IMR-90 (cell line): ENCODE results near the gene SIK3. TPM values are rescaled to one million over a fixed set of nuclear protein-coding genes. Genes with fewer than 3 reads are reported as not detected.
A peak's percentile ranks its signal among the peaks of the same experiment; 100 is the strongest.

ENCODE experiments used
- ATAC-seq: fragments of 200-7000 bp; cut with Tn5 transposase; 2 replicates; pipeline ENCODE4 v1.9.1; 2020; ENCODE audit warnings: low read depth, mild to moderate bottlenecking, moderate library complexity
- BruUV-seq: library from RNA; stranded (reverse); fragments of 400-500 nt; replicated peaks from 2 replicates; lab custom pipeline; 2021; lab: Mats Ljungman, UMichigan
- CTCF ChIA-PET: fragments of 300-600 bp; formaldehyde crosslinking; extraction: SDS; loops from one replicate; lab custom pipeline; 2021; ENCODE audit warnings: antibody characterized with exemption; lab: Yijun Ruan, JAX
- POLR2A ChIA-PET: fragments of 300-600 bp; sonication (Branson Sonifier 250); formaldehyde crosslinking; loops from one replicate; lab custom pipeline; 2022; ENCODE audit warnings: antibody characterized with exemption; ENCODE audit not compliant: unreplicated experiment; lab: Charles Lee
- DNase-seq: peaks from one replicate; pipeline ENCODE4 v3.0.0; 2013
- H2AFZ ChIP-seq: replicated peaks from 2 replicates; pipeline ENCODE3; 2013; ENCODE audit warnings: low read length, mild to moderate bottlenecking; ENCODE audit not compliant: poor library complexity
- H2AK5ac ChIP-seq: 2 replicates; pipeline ENCODE4 v1.6.1; 2013; ENCODE audit warnings: low read depth, low read length, inconsistent platforms
- H2AK9ac ChIP-seq: replicated peaks from 2 replicates; pipeline ENCODE3; 2013; ENCODE audit warnings: mild to moderate bottlenecking, low read depth, low read length, moderate library complexity; ENCODE audit not compliant: poor library complexity
- H2BK120ac ChIP-seq: 2 replicates; pipeline ENCODE4 v1.6.1; 2013; ENCODE audit warnings: low read depth, low read length, inconsistent platforms
- H2BK15ac ChIP-seq: 3 replicates; pipeline ENCODE4 v1.6.1; 2013; ENCODE audit warnings: low read depth, low read length, inconsistent platforms
- H2BK20ac ChIP-seq: 2 replicates; pipeline ENCODE4 v1.6.1; 2013; ENCODE audit warnings: low read depth, mild to moderate bottlenecking, inconsistent platforms, low read length, moderate library complexity
- H2BK5ac ChIP-seq: 2 replicates; pipeline ENCODE4 v1.6.1; 2013; ENCODE audit warnings: mild to moderate bottlenecking, low read depth, low read length, inconsistent platforms; ENCODE audit not compliant: poor library complexity, severe bottlenecking
- H3K14ac ChIP-seq: replicated peaks from 2 replicates; pipeline ENCODE4 v1.6.1; 2013; ENCODE audit warnings: low read depth, low read length, inconsistent platforms
- H3K18ac ChIP-seq: 2 replicates; pipeline ENCODE4 v1.6.1; 2013; ENCODE audit warnings: low read depth, low read length, control low read depth
- H3K23ac ChIP-seq: 2 replicates; pipeline ENCODE4 v1.6.1; 2013; ENCODE audit warnings: low read depth, low read length, inconsistent platforms
- H3K27ac ChIP-seq: 2 replicates; pipeline ENCODE4 v1.5.1; 2013; ENCODE audit warnings: mild to moderate bottlenecking, control low read depth, low read length; ENCODE audit not compliant: insufficient read depth
- H3K27me3 ChIP-seq: 2 replicates; pipeline ENCODE4 v1.6.1; 2013; ENCODE audit warnings: low read length; ENCODE audit not compliant: control insufficient read depth, insufficient read depth
- H3K36me3 ChIP-seq: 2 replicates; pipeline ENCODE4 v1.6.1; 2013; ENCODE audit warnings: low read length, mixed read lengths; ENCODE audit not compliant: control insufficient read depth, insufficient read depth
- H3K4ac ChIP-seq: 2 replicates; pipeline ENCODE4 v1.6.1; 2013; ENCODE audit warnings: low read depth, low read length, inconsistent platforms
- H3K4me1 ChIP-seq: 2 replicates; pipeline ENCODE4 v1.6.1; 2013; ENCODE audit warnings: low read length, mixed read lengths; ENCODE audit not compliant: control insufficient read depth, insufficient read depth
- H3K4me2 ChIP-seq: 2 replicates; pipeline ENCODE4 v1.6.1; 2013; ENCODE audit warnings: low read depth, mild to moderate bottlenecking, control low read depth, low read length, moderate library complexity
- H3K4me3 ChIP-seq: 2 replicates; pipeline ENCODE4 v1.5.1; 2013; ENCODE audit warnings: low read depth, mild to moderate bottlenecking, control low read depth, low read length, moderate library complexity; ENCODE audit not compliant: insufficient read depth
- H3K56ac ChIP-seq: 2 replicates; pipeline ENCODE4 v1.6.1; 2013; ENCODE audit warnings: low read length, inconsistent platforms; ENCODE audit not compliant: insufficient read depth; ENCODE audit errors: extremely low read depth
- H3K79me1 ChIP-seq, 2 experiments: 2 replicates each; pipeline ENCODE4 v1.6.1; 2013; ENCODE audit warnings: low read length in 2 of 2, inconsistent platforms in 1 of 2, low read depth in 1 of 2
- H3K9ac ChIP-seq: 2 replicates; pipeline ENCODE4 v1.6.1; 2013; ENCODE audit warnings: low read depth, low read length, control low read depth
- H3K9me1 ChIP-seq: 2 replicates; pipeline ENCODE4 v1.6.1; 2013; ENCODE audit warnings: low read length, inconsistent platforms; ENCODE audit not compliant: insufficient read depth
- H3K9me3 ChIP-seq: 2 replicates; pipeline ENCODE4 v1.6.1; 2013; ENCODE audit warnings: low read length; ENCODE audit not compliant: control insufficient read depth, insufficient read depth
- H4K20me1 ChIP-seq: 2 replicates; pipeline ENCODE4 v1.6.1; 2013; ENCODE audit warnings: low read length, inconsistent platforms; ENCODE audit not compliant: insufficient read depth
- H4K5ac ChIP-seq: 2 replicates; pipeline ENCODE4 v1.6.1; 2013; ENCODE audit warnings: mild to moderate bottlenecking, low read depth, low read length, control low read depth
- H4K8ac ChIP-seq, 2 experiments: 2 replicates each; pipeline ENCODE4 v1.6.1; 2013; ENCODE audit warnings: low read depth in 2 of 2, low read length in 2 of 2, control low read depth in 1 of 2, inconsistent platforms in 1 of 2
- H4K91ac ChIP-seq: 2 replicates; pipeline ENCODE4 v1.6.1; 2013; ENCODE audit warnings: low read depth, low read length, inconsistent platforms; ENCODE audit not compliant: insufficient read depth
- BHLHE40 ChIP-seq: fragments of 150-350 bp; IDR thresholded peaks from 2 replicates; pipeline ENCODE4 v1.6.1; 2016; ENCODE audit warnings: mild to moderate bottlenecking, low read depth, low read length
- FOS ChIP-seq: fragments of 150-350 bp; IDR thresholded peaks from 2 replicates; pipeline ENCODE4 v1.6.1; 2016; ENCODE audit warnings: low read depth, low read length
- MXI1 ChIP-seq: IDR thresholded peaks from 2 replicates; pipeline ENCODE4 v1.6.1; 2012; ENCODE audit warnings: low read depth, mild to moderate bottlenecking, low read length, moderate library complexity, borderline replicate concordance
- POLR2A ChIP-seq: IDR thresholded peaks from 2 replicates; pipeline ENCODE4 v1.6.1; 2012; ENCODE audit warnings: mild to moderate bottlenecking, low read depth, low read length
- WGBS, 2 experiments: methylation state at CpG; one replicate each; pipeline versions ENCODE4 v1.1.5 to v1.1.7; 2013; ENCODE audit warnings: missing lambda C conversion rate in 2 of 2; ENCODE audit not compliant: insufficient read length in 1 of 2; ENCODE audit errors: extremely low coverage in 2 of 2; 5-methylcytosine and 5-hydroxymethylcytosine counted together
- dilution Hi-C: fragments of 300-500 bp; cut with HindIII; formaldehyde crosslinking; loops from one replicate; pipeline ENCODE4 v1.14.3; 2018; ENCODE audit warnings: low sequenced_read_pairs; ENCODE audit not compliant: unreplicated experiment
- in situ Hi-C: fragments of 300-500 bp; cut with MboI; formaldehyde crosslinking; loops from 3 replicates; pipeline ENCODE4 v1.14.3; 2019; ENCODE audit warnings: low sequenced_read_pairs, inconsistent platforms, mixed read lengths
- intact Hi-C: fragments of 100-400 bp; cut with micrococcal nuclease; formaldehyde crosslinking; loops from 2 replicates; pipeline ENCODE4 v1.10.0; 2022
- polyA plus RNA-seq, 3 experiments: library from polyadenylated mRNA; depleted of rRNA; stranded (reverse); fragments of >200 nt; gene quantifications; 2 replicates each; pipeline ENCODE4 v1.2.3, GENCODE V29; 2012; ENCODE audit warnings: low replicate concordance in 1 of 3
- total RNA-seq: library from RNA; depleted of rRNA; stranded (reverse); fragments of >200 nt; gene quantifications from 2 replicates; pipeline ENCODE4 v1.2.3, GENCODE V29; 2012

The SIK3 gene
- total and polyA plus RNA-seq, 2 of the 4 experiments (the other 2 are of a cell fraction), result 8.2 to 9.1 TPM

DNA sequence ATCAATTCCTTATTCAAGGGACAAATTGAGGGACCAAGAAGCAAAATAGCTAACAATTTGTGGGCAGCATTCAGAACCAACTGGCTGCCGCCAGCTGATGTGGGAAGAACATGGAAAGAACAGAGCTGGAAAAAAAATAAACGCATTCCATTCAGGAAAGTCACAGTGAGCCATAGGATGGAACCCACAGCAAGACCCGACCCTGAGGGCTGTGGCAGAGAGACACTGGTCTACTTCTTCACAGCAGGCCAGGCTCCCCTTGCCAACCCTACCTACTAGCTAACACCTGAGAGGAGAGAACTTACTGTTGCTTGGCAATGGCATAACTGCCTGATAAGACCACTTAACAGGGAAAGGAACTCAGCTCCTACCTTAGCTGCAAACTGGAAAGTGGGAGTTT lies 137.3 kb downstream of the SIK3 start:
- Histone ChIP-seq H3K27me3 (no peaks in the 10 kb centered on the region), H3K36me3 (0 out of 2 replicates have a peak, but pooled peaks cover under 1% of the 10 kb centered on the region), H2BK5ac (peak overlapping the region; percentile 60), H3K4me2 (peak overlapping the region; percentile 37; the same call in 1 of the 2 replicates), H3K18ac (no peak overlapping the region; the same call in 1 of the 2 replicates), H2BK20ac (peak overlapping the region; percentile 66), H3K79me1 (peaks cover 23 to 37% of the 10 kb centered on the region in 2 experiments), H3K4ac (peak overlapping the region; percentile 70), H3K9ac (no peak overlapping the region), H3K27ac (0 out of 2 replicates have a peak overlapping the region, but pooled peaks have one; percentile 36), H4K91ac (peak overlapping the region; percentile 5), H4K20me1 (peaks cover 8% of the 10 kb centered on the region; the same call in 1 of the 2 replicates), H3K14ac (peak overlapping the region; percentile 59), H4K8ac (peak overlapping the region in 1 of 2 experiments; percentile 47; a peak in 1 of 4 replicates), H3K9me3 (no peaks in the 10 kb centered on the region), H3K4me1 (peaks cover 4% of the 10 kb centered on the region), H3K56ac (peak overlapping the region; percentile 46; the same call in 1 of the 2 replicates), H2BK120ac (peak overlapping the region; percentile 67), H2AK5ac (peak overlapping the region; percentile 86), H2AK9ac (peak overlapping the region; percentile 51), H3K23ac (peak overlapping the region; percentile 18; the same call in 1 of the 2 replicates), H4K5ac (no peak overlapping the region), H2AFZ (peak overlapping the region; percentile 40), H2BK15ac (peak overlapping the region; percentile 43; the same call in 1 of the 3 replicates), H3K9me1 (peaks cover 13% of the 10 kb centered on the region), H3K4me3 (no peak overlapping the region)
- intact Hi-C loops, result no loop called here
- dilution Hi-C loops, result no loop called here
- in situ Hi-C loops, result no loop called here
- ChIA-PET CTCF (interaction anchor here (1.0 kb wide), 2 partner anchors 12 to 125 kb away, joined by 3 read pairs; no protein-coding TSS in a partner anchor), POLR2A (no interaction called here)
- no TSS peak for BruUV-seq
- peak; percentile 83 for DNase-seq
- no CpG with 5 or more reads among the region's 3 CpGs for WGBS, 2 experiments
- TF ChIP-seq POLR2A (no peak), BHLHE40 (0 out of 2 replicates have a peak, but pooled peaks have one; percentile 15), MXI1 (no peak), FOS (peak; percentile 43; the same call in 1 of the 2 replicates)
- peak; percentile 91 for ATAC-seq
